NCI-H510A treated with DMSO at 0.1 percent for 48 hours (cell line): ENCODE measurements around the gene ST3GAL2.
"Not testable (repeated sequence)": the region's sequence is repeated elsewhere in the genome, so short reads cannot be mapped to it uniquely, and the experiment has no call there.

Experiments used
- DNase-seq: peaks from one replicate; lab custom pipeline; 2025; lab: John Stamatoyannopoulos, UW

The ST3GAL2 gene

DNA sequence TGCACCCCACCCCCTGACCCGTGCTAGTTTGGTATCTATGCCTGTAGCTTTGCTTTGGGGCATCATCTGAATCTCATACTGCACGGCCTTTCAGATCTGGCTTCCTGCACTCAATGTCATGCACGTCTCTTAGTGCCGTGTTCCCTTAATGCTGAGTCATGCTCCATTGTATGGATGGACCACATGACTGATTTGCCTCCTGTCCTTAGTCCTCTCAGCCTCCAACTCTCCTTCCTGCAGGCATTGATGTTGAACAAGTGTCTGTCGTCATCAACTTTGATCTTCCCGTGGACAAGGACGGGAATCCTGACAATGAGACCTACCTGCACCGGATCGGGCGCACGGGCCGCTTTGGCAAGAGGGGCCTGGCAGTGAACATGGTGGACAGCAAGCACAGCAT lies 106.2 kb downstream of the ST3GAL2 start:
- DNase-seq, result not testable (repeated sequence)

DNA sequence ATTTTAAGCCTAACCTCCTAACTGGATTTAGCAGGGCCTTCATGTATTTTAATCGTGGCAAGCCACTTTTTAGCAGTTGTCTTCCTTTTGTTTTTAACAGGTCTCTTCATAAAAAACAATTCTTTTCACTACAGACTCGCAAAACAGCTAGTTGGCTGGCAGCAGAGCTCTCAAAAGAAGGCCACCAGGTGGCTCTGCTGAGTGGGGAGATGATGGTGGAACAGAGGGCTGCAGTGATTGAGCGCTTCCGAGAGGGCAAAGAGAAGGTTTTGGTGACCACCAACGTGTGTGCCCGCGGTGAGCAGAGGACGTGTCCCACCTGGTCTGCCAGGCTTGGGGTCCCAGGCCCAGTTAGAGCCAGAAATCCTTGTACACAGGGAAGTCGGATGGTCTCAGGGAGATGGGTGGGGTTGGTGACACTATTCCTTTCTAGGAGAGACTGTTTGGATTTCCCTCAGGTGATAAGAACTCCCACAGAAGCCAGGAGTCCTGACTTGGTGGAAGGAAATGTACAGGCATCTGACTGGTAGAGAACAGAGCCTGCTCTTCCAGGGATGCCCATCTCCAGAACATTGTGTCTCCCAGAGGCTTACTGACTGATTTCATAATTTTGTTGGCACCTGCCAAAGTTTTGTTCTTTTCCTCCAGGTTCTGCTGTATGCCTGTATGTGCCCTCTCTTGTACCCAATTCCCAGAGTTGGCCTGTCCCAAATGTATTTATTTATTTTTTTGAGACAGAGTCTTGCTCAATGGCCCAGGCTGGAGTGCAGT lies 107.1 kb downstream of the ST3GAL2 start:
- DNase-seq, result no peak

GRCh38 chr16:70331091-70331490 lies 107.8 kb downstream of the ST3GAL2 start:
- no peak for DNase-seq
